A549 treated with AZD2906 at 1 μM for 4 hours (cell line): ENCODE results near the gene XRCC5. TPM values are rescaled to one million over a fixed set of nuclear protein-coding genes. Genes with fewer than 3 reads are reported as not detected.

ENCODE experiments used
- total RNA-seq: library from RNA; stranded (reverse); fragments of 200-300 nt; extraction: Qiagen RNA extraction; gene quantifications from 5 replicates; pipeline ENCODE4 v1.2.3, GENCODE V29; 2022

Gene XRCC5
- 156 to 215 TPM (median 173 TPM) in 5 replicates for total RNA-seq

GRCh38 chr2:216108967-216109921 is at the start of gene XRCC5:
Gene XRCC5 (plus strand): TSS chr2:216109348. CDS start chr2:216109437, 89 bp downstream.

GRCh38 chr2:216081487-216082116 is 27.5 kb upstream of the XRCC5 start, which contains the start of the genes PECR and TMEM169:
Gene PECR (minus strand): TSS chr2:216081809. CDS start chr2:216081741, 68 bp downstream.
Gene TMEM169 (plus strand): TSS chr2:216081919. CDS start chr2:216095964, 14,045 bp downstream.

Other genes with a start within 250 kb of the XRCC5 start
- 3.9 to 4.7 TPM (median 4.0 TPM) in 5 replicates for gene MREG, start 95.8 kb upstream of the XRCC5 start, total RNA-seq
- gene PECR, start 27.5 kb upstream of the XRCC5 start, total RNA-seq: 13.6 to 17.1 TPM (median 15.2 TPM) in 5 replicates
- gene TMEM169, start 27.4 kb upstream of the XRCC5 start, total RNA-seq: 0.22 to 0.37 TPM (median 0.29 TPM) in 5 replicates